Raji (cell line): ENCODE results near the gene PDLIM7.

Experiments used
- POLR2A ChIP-seq: IDR thresholded peaks from 2 replicates; pipeline ENCODE4 v1.6.1; 2011; ENCODE audit warnings: low read depth, low read length, control low read depth; ENCODE audit not compliant: insufficient read depth

Gene PDLIM7

GRCh38 chr5:177469750-177470525, 27.5 kb downstream of the PDLIM7 start:
- TF ChIP-seq POLR2A: no peak

- TF ChIP-seq POLR2A: no peak
Observed at GRCh38 chr5:177468685-177469628, 28.4 kb downstream of the PDLIM7 start.

GRCh38 chr5:177468329-177468684, 29.1 kb downstream of the PDLIM7 start:
- TF ChIP-seq POLR2A: no peak

- no peak for TF ChIP-seq POLR2A
Observed at GRCh38 chr5:177467436-177467835, 30.0 kb downstream of the PDLIM7 start.

- TF ChIP-seq POLR2A: no peak
Observed at GRCh38 chr5:177466861-177467260, 30.5 kb downstream of the PDLIM7 start.

- TF ChIP-seq POLR2A: no peak
Observed at GRCh38 chr5:177465044-177465443, 32.4 kb downstream of the PDLIM7 start.

GRCh38 chr5:177462021-177462670, 35.3 kb downstream of the PDLIM7 start:
- no peak for TF ChIP-seq POLR2A

- no peak for TF ChIP-seq POLR2A
Observed at GRCh38 chr5:177459819-177460628, 37.4 kb downstream of the PDLIM7 start.

- no peak for TF ChIP-seq POLR2A
Observed at GRCh38 chr5:177459357-177459756, 38.0 kb downstream of the PDLIM7 start.

GRCh38 chr5:177458912-177459350, 38.5 kb downstream of the PDLIM7 start:
- TF ChIP-seq POLR2A: no peak

- no peak for TF ChIP-seq POLR2A
Observed at GRCh38 chr5:177457852-177458681, 39.3 kb downstream of the PDLIM7 start.

- peak; percentile 29; the same call in 1 of the 2 replicates for TF ChIP-seq POLR2A
Observed at GRCh38 chr5:177456976-177457851, 40.2 kb downstream of the PDLIM7 start.

- no peak for TF ChIP-seq POLR2A
Observed at GRCh38 chr5:177456591-177456964, 40.8 kb downstream of the PDLIM7 start.
